ENCODE measurements around the gene OR12D1.
"Not testable (repeated sequence)": the region's sequence is repeated elsewhere in the genome, so short reads cannot be mapped to it uniquely, and the experiment has no call there.

OR12D1 gene

GRCh38 chr6:29414588-29414987 lies at the start of gene OR12D1:
Gene OR12D1, plus strand, starts transcription at chr6:29414928.
- no peak for DNase-seq (ENCODE audit: low read depth in 2 of 2)

DNA sequence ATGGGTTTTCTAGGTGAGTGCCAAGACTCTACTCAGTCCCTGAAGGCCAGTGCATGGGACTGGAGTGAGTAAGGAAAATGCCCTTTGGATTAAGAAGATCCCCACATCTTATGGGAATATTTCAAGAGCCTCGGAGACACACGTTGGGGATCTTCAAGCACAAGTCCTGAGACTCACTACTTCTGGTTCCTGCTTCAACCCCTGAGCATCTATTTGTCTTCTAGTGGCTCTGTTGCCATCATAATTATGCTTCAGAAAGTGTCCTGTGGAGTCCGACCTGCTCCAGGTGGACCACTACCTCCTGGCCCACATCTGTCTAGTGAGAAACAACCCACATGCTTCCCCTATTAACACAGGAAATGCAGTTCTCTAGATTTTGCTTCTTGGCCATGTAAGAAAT lies 46.0 kb upstream of the OR12D1 start, which contains the start of gene OR5V1:
Gene OR5V1 (minus strand): TSS at position 101 of the 400 bp plus-strand sequence. CDS start 12,670 bp downstream, outside the sequence.
- no peak for DNase-seq (ENCODE audit: low read depth in 2 of 2)

GRCh38 chr6:29375191-29375590 lies 39.5 kb upstream of the OR12D1 start, which contains the start of gene OR12D3:
Gene OR12D3, minus strand, starts transcription at chr6:29375291. Its CDS starts 4 bp downstream, at chr6:29375287.
- no peak for DNase-seq (ENCODE audit: low read depth in 2 of 2)

DNA sequence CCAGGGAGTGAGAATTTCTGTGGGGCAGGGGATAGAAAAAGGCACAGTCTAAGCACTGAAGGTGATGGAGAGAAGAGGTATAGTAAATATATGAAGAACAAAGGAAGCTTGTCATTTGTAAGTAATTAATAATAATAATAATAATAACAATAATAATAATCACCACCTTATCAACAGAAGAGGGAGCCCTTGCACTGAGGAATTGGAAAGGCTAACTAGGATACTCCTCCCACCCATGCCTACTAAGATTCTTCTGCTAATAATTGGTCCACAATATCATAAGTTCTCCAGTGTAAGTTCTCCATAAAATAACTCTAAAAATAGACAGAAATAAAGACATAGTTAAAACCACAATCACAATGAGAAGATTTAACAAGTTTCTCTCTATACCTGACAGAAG lies 38.7 kb upstream of the OR12D1 start:
- DNase-seq (ENCODE audit: low read depth in 2 of 2): no peak

GRCh38 chr6:29388533-29388932 lies 26.2 kb upstream of the OR12D1 start:
- no peak for DNase-seq (ENCODE audit: low read depth in 2 of 2)

DNA sequence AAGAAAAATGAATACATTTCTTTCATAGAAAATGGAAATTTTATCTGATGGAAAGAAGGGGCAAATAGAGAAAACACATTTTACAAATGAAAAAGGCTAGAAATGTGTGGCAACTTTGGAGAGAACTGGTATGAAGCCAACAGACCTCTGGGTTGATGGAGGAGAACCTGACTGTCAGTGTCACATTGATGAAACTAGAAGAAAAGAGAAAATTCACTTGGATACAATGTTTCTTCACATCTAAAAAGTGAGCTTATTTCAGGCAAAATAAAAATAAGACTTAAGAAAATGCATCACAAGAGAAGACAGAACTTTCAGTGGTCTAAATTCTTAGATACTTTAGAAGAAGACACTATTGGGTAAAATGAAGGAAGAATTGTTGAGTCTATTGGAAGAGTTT lies 19.4 kb upstream of the OR12D1 start, which contains the start of gene OR12D2:
Gene OR12D2 (plus strand): TSS at position 301 of the 400 bp plus-strand sequence. CDS start 1,069 bp downstream, outside the sequence.
- DNase-seq (ENCODE audit: low read depth in 2 of 2): no peak

DNA sequence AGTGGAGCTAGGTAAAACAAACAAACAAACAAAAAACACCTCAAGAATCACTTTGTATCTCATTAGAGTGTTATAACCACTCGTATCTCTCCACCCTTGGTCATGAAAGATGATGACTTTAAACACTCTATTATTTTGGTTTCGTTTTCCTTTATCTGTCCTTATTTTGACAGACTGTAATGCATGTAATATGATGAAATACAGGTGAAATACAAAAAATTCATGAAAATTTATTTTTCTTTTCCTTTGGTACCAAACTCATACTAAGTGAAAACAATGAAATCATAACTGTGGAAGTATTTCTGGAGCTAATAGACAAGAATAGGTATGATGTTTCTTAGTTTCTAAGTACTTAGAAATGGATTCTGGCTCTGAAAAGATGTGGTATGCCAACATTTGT lies 15.2 kb upstream of the OR12D1 start:
- DNase-seq (ENCODE audit: low read depth in 2 of 2): no peak

DNA sequence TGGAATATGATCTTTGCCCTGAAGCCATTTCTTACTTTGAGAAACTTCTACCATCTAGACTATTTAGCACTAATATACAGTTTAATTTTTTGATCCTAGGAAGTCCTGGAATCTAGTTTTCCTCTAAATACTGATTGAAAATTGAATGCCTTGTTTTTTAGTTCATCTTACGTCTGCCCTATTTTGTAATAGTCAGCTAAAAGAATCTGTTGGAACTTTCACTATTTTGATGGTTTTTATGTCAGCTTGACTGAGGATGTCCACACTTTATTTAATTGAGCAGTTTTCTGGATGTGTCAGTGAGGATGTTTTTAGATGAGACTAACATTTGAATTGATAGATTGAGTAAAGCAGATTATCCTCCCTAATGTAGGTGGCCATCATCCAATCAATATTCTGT lies 10.9 kb upstream of the OR12D1 start:
- no peak for DNase-seq (ENCODE audit: low read depth in 2 of 2)

- DNase-seq (ENCODE audit: low read depth in 2 of 2): no peak
Observed at GRCh38 chr6:29419516-29419915, 4.8 kb downstream of the OR12D1 start.

DNA sequence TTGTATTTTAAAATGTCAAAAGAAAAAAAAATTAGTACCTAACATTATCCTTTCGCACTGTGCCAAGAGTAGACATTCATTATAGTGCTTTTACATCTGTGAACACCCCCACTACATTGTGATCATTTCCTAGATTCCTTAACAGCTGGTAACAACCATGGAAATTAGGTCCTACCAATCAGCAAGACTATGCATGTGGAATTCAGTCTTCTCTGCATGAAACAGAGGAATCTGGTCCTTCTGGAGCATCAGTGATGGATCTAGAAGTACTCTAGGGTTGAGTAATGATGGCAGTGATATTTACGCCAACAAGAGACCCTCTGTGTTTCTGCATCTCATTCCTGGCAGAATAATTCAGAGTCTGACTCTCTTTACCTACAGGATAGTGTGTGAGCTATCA lies 9.4 kb downstream of the OR12D1 start:
- no peak for DNase-seq (ENCODE audit: low read depth in 2 of 2)

- no peak for DNase-seq (ENCODE audit: low read depth in 2 of 2)
Observed at GRCh38 chr6:29424575-29424974, 9.8 kb downstream of the OR12D1 start.

GRCh38 chr6:29425075-29425474 lies 10.3 kb downstream of the OR12D1 start:
- no peak for DNase-seq (ENCODE audit: low read depth in 2 of 2)

- DNase-seq (ENCODE audit: low read depth in 2 of 2): no peak
Observed at GRCh38 chr6:29426654-29427053, 11.9 kb downstream of the OR12D1 start.

- DNase-seq (ENCODE audit: low read depth in 2 of 2): not testable (repeated sequence)
Observed at GRCh38 chr6:29436730-29437129, 22.0 kb downstream of the OR12D1 start.

DNA sequence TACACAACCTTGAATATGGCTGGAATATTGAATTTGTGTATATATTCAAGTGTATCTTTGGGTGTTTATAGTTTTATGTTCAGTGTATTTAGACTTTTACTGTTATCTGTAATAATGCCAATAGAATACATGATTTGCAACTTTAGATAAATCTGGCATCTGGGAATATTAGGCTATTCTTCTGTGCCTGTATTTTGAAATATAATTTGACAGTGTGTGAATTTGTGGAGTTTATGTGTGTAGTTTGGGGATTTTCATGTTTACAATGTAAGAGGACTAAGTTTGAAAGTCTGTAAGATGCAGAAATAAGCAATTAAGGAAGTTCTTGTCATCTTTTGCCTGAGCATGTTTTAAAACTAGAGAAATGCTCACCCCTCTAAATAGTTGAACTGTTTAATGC lies 24.3 kb downstream of the OR12D1 start, which contains the start of gene OR10C1:
Gene OR10C1 (plus strand): TSS at position 301 of the 400 bp plus-strand sequence. CDS start 710 bp downstream, outside the sequence.
- DNase-seq (ENCODE audit: low read depth in 2 of 2): no peak

GRCh38 chr6:29442719-29443118 lies 28.0 kb downstream of the OR12D1 start:
- no peak for DNase-seq (ENCODE audit: low read depth in 2 of 2)

GRCh38 chr6:29444031-29444430 lies 29.3 kb downstream of the OR12D1 start:
- not testable (repeated sequence) for DNase-seq (ENCODE audit: low read depth in 2 of 2)

GRCh38 chr6:29447670-29448069 lies 32.9 kb downstream of the OR12D1 start:
- DNase-seq (ENCODE audit: low read depth in 2 of 2): no peak

DNA sequence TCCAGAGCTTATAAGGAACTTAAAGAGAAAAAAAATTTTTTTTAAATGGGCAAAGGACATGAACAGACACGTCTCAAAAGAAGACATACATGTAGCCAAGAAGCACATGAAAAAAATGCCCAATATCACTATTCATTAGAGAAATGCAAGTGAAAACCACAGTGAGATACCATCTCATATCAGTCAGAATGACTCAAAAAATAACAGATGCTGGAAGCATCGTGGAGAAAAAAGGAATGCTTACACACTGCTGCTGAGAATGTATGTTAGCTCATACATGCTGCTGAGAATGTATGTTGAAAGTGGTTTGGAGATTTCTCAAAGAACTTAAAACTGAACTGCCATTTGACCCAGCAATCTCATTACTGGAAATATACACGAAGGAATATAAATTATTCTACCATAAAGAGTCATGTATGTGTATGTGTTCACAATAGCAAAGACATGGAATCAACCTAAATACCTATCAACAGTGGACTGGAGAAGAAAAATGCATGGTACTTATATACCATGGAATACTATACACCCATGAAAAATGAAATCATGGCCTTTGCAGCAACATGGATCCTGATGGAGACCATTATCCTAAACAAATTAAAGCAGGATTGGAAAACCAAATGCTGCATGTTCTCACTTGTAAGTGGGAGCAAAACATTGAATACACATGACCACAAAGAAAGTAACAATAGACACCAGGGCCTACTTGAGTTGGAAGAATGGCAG lies 36.9 kb downstream of the OR12D1 start:
- DNase-seq (ENCODE audit: low read depth in 2 of 2): no peak

GRCh38 chr6:29456971-29457370 lies 42.2 kb downstream of the OR12D1 start, which contains the start of the genes OR11A1 and OR2H1:
Gene OR11A1, minus strand, starts transcription at chr6:29457071. Its CDS starts 29,430 bp downstream, at chr6:29427641.
Gene OR2H1, plus strand, starts transcription at chr6:29457155. Its CDS starts 4,615 bp downstream, at chr6:29461770.
- no peak for DNase-seq (ENCODE audit: low read depth in 2 of 2)

DNA sequence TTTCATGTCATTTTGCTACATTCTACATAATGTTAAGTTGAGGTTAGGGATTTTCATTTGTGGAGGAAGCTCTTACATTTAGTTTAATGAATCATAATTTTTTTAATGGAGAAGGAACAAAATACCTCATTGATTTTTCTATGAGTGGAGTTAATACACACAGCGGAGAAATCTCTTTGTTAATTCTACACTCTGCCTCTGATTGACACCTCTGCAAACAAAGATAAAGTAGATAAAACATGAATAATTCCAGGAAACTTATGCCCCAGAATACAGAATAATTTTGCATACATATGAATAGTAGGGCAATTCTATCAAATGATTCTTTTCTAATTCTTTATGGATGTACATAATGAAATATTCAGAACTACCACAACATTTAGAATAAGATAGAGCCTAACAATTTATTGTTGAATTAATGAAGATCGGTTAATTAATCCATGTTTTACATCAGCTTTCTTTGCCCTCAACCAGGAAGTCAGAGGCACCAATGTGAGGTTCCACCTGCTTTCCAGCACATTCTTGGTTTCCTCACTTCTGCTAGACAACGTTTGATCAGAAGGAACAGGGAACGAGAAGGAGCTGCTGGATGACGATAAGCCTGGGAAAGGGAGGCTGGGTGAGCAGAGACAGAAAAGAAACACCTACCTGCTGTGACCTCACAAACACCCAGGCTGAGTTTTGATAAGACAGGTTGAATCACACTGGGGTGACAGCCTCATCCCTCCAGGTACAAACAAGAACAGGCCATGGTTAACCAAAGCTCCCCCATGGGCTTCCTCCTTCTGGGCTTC lies 46.5 kb downstream of the OR12D1 start:
- DNase-seq (ENCODE audit: low read depth in 2 of 2): no peak

DNA sequence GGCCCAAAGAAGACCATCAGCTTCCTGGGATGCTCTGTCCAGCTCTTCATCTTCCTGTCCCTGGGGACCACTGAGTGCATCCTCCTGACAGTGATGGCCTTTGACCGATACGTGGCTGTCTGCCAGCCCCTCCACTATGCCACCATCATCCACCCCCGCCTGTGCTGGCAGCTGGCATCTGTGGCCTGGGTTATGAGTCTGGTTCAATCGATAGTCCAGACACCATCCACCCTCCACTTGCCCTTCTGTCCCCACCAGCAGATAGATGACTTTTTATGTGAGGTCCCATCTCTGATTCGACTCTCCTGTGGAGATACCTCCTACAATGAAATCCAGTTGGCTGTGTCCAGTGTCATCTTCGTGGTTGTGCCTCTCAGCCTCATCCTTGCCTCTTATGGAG lies 47.3 kb downstream of the OR12D1 start:
- no peak for DNase-seq (ENCODE audit: low read depth in 2 of 2)

Measured in stimulated activated CD4-positive, alpha-beta T cell treated with anti-CD3 and anti-CD28 coated beads, Interleukin-15, amount 100 ng/mL, for 48 hours (primary cell).